SK-MEL-5 (cell line): ENCODE results near the gene CALHM5. TPM values are rescaled to one million over a fixed set of nuclear protein-coding genes. Genes with fewer than 3 reads are reported as not detected.

ENCODE experiments used
- DNase-seq: peaks from one replicate; pipeline ENCODE4 v3.0.0-alpha.2; 2016; ENCODE audit warnings: low read depth, low spot score
- in situ Hi-C: cut with HindIII; loops from 2 replicates; pipeline ENCODE4 v1.10.0; 2016; ENCODE audit warnings: low sequenced_read_pairs, high pct_unique_total_duplicates, low pct_unique_long_range_greater_than_20kb
- total RNA-seq: library from RNA; depleted of rRNA; stranded (reverse); fragments of >200 nt; shearing (Covaris generic); gene quantifications from 2 replicates; pipeline ENCODE4 v1.2.3, GENCODE V29; 2014

Gene CALHM5
- total RNA-seq, 1 experiment from 2014 or later = not detected

DNA sequence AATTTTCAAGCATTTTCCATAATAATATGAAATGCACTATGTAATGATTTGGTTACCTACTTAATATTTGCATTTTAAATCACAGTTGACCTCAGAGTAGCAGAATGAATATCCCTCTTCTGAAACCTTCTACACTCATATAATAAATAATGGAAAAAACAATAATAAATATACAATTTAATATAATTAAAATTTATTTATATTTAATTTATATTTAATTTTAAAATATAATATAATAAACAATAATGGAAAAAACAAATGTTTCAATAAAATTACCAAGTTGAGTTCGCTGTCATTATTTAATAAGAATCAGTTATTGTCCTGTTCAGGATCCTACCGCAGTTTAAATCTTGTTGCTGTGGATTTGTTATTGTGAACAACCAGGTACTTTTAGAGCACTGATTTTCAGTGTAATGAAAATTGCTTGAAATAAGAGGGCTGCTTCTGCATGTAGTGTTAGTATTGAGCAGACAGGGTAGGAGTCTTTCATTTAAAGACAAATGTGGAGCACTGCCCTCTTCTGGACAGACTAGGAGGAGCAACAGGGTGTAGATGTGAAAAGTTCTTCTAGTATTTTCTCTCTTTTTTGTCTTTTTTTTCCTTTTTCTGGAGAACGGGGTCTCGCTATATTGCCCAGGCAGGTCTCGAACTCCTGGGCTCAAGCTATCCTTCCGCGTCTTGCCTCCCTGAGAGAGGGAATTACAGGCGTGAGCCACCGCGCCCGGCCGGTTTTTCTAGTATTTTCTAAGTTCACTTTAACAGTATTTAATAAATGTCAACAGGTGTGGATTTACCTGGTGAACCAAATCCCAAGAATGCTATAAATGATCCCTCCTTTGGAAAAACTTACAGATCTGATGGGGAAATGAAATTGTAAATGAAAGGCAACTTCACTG is 20.5 kb downstream of the CALHM5 start:
- DNase-seq = peak; percentile 78
- in situ Hi-C loops = no loop called here

DNA sequence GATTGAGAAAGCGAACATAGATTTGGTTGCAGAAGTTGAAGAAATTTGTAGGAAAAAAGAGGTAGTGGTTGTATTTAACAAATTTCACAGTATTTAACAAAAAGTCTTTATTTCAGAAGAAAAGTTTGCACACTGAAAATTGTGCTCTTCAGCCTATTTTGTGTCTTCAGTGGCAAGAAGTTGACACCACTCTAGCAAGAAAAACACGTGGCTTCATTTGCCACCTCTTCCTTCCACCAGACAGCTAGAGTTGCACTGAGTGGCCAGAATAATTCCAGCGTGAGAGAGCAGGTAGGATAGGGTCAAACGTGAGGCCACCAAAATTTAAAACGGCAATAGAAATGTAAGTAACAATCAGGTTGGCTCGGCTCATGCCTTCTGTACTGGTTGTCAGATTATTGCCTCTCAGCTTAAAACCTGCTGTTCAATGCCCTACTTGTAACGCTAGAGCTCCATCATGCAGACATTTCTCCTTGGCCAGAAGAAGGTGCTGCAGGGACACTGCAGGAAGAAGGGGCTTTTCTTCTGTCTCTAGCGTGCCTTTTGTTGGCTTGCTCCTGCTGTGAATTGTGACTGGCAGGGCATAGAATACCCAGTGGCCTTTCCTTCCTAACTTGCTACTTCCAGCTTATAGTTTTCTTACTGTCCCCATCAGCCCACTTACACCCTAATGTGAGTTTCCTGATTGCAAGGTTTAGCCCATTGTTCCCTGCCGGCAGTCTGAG is 22.0 kb downstream of the CALHM5 start:
- peak; percentile 51 for DNase-seq
- in situ Hi-C loops = no loop called here

DNA sequence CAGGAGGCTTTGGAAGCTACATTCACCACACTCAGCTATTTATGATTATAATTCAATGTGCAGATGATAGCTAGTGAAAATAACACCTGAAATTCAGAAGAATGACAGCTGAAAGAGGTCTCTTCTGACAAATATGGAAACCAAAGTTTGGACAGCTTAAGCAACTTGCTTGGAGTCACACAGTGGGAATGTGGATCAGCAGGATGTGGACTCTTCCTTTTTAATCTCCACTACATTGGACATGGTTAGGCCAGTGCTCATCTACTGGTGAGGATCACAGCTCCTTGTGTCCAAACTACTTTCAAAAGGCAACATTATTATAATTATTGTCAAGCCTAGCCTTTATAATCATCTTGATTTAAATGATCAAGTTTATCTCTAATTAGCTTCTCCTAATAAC is 23.7 kb downstream of the CALHM5 start:
- in situ Hi-C loops = no loop called here
- no peak for DNase-seq

DNA sequence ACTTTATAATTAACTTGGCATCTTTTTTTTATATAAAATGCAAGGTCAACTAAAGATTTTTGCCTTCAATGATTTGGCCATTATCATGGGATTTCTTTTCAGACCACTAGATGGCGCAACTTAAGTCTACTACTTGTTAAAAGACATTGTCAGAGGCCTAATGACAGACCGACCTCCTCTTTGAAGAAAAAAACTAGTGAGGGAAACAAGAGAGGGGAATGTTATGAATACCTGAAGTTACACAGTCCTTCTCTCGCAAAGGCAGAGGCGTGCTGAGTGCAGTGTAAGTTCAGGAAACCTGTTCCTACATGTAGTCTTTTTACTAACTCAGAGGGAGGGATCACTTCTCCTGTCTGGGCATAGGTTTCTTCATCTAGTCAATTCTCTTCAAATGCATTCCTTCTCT is 24.8 kb downstream of the CALHM5 start:
- in situ Hi-C loops = no loop called here
- peak; percentile 79 for DNase-seq

- in situ Hi-C loops = no loop called here
- no peak for DNase-seq
These were observed 31.0 kb downstream of the CALHM5 start for GRCh38 chr6:116542426-116542825.

GRCh38 chr6:116543149-116543548 is 31.7 kb downstream of the CALHM5 start:
- no peak for DNase-seq
- in situ Hi-C loops = no loop called here

DNA sequence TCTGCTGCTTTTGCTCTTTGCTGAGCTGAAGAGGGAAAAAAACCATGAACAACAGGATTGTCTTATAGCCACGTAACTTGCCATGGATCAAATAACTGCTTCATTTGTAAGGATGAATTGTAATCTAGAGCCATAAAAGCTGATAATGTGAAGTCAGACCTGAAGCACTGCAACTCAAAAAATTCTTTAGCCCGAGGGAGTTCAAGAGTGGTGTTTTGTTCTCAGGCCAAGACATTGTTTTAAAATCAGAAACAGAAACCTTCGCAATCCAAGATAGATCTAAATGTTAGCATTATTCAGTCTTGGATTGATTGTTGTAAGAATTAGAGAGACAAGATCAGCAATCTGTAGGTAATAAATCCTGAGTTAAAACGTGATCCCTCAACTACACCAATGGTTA is 34.2 kb downstream of the CALHM5 start, which contains the start of gene TRAPPC3L:
Gene TRAPPC3L (minus strand): TSS at position 34 of the 400 bp plus-strand sequence. CDS start 170 bp downstream, outside the sequence.
- in situ Hi-C loops = no loop called here
- peak; percentile 45 for DNase-seq

- no peak for DNase-seq
- in situ Hi-C loops = no loop called here
These were observed 35.9 kb downstream of the CALHM5 start for GRCh38 chr6:116547358-116547757.

- no peak for DNase-seq
- in situ Hi-C loops = no loop called here
These were observed 39.4 kb downstream of the CALHM5 start for GRCh38 chr6:116550796-116551195.

DNA sequence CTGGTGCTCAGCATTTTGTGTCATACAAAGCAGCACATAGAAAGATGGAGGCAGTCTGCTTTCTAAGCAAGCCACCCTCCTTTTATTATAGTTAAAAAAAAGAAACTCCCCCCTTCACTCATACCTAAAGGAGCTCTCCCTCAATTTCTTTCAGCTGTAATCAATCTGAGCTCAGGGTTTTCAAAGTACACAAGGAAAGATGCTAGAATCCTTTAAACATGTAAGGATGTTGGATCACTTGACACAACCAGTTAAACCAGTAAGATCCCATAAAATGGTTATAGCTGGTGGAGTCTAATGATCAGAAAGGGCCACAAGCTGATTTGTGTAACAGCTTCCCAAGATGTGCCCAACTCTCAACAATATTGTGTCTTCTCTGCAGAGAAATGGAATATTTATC is 42.0 kb downstream of the CALHM5 start, which contains the start of gene CALHM4:
Gene CALHM4 (plus strand): TSS at position 301 of the 400 bp plus-strand sequence. CDS start 43 bp downstream, at position 344.
- DNase-seq = no peak

GRCh38 chr6:116556065-116556464 is 44.6 kb downstream of the CALHM5 start:
- in situ Hi-C loops = no loop called here
- DNase-seq = no peak

More for the DNA sequence above, 42.0 kb downstream of the CALHM5 start, which contains the start of gene CALHM4:
- in situ Hi-C loops = no loop called here

DNA sequence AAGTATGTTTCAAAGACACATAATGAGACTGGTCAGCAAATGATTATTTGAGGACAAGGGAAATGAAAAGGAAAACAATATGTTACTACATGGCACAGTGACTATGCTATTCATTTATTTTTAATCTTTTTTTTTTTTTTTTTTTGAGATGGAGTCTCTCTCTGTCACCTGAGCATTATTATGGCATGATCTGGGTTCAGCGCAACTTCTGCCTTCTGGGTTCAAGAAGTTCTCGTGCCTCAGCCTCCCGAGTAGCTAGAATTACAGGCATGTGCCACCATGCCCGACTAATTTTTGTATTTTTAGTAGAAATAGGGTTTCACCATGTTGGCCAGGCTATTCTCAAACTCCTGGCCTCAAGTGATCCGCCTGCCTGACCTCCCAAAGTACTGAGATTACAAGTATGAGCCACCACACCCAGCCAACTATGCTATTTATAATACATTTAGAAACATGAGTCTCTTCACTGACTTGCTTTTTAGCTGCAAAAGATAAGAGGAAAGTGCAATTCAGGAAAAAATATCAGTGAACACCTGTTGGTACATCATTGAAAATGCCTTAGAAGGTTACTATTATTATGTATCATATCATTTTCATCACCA is 45.5 kb downstream of the CALHM5 start:
- in situ Hi-C loops = no loop called here

GRCh38 chr6:116557893-116558292 is 46.5 kb downstream of the CALHM5 start:
- in situ Hi-C loops = no loop called here
- DNase-seq = peak; percentile 90

More for the DNA sequence above, 45.5 kb downstream of the CALHM5 start:
- no peak for DNase-seq

GRCh38 chr6:116560130-116560529 is 48.7 kb downstream of the CALHM5 start:
- DNase-seq = no peak
- in situ Hi-C loops = no loop called here

DNA sequence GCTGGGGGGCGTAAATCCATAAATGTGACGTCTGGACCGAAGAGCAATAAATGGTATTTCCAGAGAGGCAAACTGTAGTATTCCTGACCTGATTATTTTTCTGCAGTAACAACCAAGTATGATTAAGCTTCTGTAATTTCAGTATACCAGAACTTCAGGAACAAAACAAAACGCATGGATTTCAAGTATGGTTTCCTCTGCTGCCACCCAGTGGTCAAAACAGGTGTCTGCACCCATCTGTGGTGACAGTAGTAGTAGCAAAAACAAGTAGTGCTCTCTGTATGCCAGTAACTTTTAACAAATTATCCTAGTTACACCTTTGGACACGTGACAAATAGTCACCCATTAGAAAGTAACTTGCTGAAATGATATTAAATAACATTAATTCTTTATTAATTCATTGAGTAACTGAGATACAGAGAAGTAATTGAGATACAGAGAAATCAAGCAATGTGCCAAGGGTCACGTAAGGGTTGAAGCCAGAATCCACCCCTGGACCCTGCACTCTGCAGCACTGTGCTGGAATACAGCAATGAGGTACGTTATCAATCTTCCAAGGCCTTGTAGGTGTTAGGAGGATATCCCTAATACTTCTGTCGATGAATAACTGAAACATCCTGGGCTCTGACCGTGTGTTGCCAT is 50.1 kb downstream of the CALHM5 start:
- in situ Hi-C loops = no loop called here

DNA sequence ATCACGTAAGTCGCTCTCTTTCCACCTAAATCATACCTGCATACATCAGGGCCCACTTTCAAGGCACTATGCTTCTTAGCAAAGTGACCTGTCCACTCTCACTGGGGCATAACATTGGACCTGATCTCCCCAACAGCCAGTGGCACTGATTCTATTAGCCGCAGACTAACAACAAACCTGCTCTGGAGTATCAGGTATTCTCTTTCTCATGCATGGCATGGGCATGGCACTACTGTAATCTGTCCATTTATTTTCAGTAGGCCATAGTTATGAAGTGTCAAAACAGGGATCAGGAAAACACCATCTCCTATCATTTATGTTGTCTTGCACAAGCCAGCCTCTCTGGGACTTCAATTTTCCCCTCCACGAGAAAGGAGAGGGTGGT is 50.6 kb downstream of the CALHM5 start:
- no peak for DNase-seq
- in situ Hi-C loops = no loop called here

More for the DNA sequence above, 50.1 kb downstream of the CALHM5 start:
- peak; percentile 74 for DNase-seq

DNA sequence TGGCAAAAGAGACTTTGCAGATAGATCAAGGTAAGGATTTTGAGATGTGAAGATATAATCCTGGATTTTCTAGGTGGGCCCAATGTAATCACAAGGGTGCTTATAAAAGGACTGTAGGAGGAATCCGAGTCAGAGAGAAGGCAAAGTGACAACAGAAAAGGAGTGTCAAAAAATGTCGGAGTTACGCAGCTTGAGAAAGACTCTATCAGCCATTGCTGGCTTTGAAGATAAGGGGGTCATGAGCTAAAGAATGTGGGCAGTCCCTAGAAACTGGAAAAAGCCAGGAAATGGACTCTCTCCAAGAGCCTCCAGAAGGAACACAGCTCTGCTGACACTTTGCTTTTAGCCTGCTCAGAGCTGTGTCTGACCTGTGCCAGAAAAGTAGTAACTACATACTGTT is 51.2 kb downstream of the CALHM5 start:
- no peak for DNase-seq
- in situ Hi-C loops = no loop called here

GRCh38 chr6:116563830-116564229 is 52.4 kb downstream of the CALHM5 start:
- in situ Hi-C loops = no loop called here
- no peak for DNase-seq
